Activated CD8-positive, alpha-beta memory T cell treated with anti-CD3 and anti-CD28 coated beads, Interleukin-2, amount 10 ng/mL, durations not matched to agents 7 days and 5 days (primary cell): ENCODE measurements around the gene PTH2R. TPM values are rescaled to one million over a fixed set of nuclear protein-coding genes. Genes with fewer than 3 reads are reported as not detected.
"Not testable (repeated sequence)": the region's sequence is repeated elsewhere in the genome, so short reads cannot be mapped to it uniquely, and the experiment has no call there.

Experiments used
- ATAC-seq: fragments of 150-1000 bp; cut with Tn5 transposase; one replicate; pipeline ENCODE4 v1.10.0; 2021; ENCODE audit warnings: moderate library complexity
- CTCF ChIA-PET: fragments of 350-600 bp; sonication (Branson Sonifier 250); formaldehyde crosslinking; loops from one replicate; lab custom pipeline; 2021; ENCODE audit warnings: antibody characterized with exemption; lab: Charles Lee
- DNase-seq: peaks from one replicate; pipeline ENCODE4 v3.0.0-alpha.2; 2020
- H3K27ac Mint-ChIP-seq: one replicate; pipeline ENCODE4 v1.8.0; 2021; ENCODE audit warnings: mild to moderate bottlenecking, mixed read lengths
- H3K27me3 Mint-ChIP-seq: one replicate; pipeline ENCODE4 v1.8.0; 2021; ENCODE audit warnings: mixed read lengths
- H3K36me3 Mint-ChIP-seq: one replicate; pipeline ENCODE4 v1.8.0; 2021; ENCODE audit warnings: mild to moderate bottlenecking, mixed read lengths
- H3K4me1 Mint-ChIP-seq: one replicate; pipeline ENCODE4 v1.8.0; 2021; ENCODE audit warnings: mixed read lengths
- H3K4me3 Mint-ChIP-seq: one replicate; pipeline ENCODE4 v1.8.0; 2021; ENCODE audit warnings: mild to moderate bottlenecking, moderate library complexity, mixed read lengths
- H3K9me3 Mint-ChIP-seq: one replicate; pipeline ENCODE4 v1.8.0; 2022; ENCODE audit warnings: low read depth, mixed read lengths
- total RNA-seq, 2 experiments: library from RNA; stranded (reverse); gene quantifications; one replicate each; pipeline ENCODE4 v1.2.3, GENCODE V29; 2021

The PTH2R gene
- total RNA-seq, 2 experiments from 2014 or later: 0.12 TPM; not detected in 1

DNA sequence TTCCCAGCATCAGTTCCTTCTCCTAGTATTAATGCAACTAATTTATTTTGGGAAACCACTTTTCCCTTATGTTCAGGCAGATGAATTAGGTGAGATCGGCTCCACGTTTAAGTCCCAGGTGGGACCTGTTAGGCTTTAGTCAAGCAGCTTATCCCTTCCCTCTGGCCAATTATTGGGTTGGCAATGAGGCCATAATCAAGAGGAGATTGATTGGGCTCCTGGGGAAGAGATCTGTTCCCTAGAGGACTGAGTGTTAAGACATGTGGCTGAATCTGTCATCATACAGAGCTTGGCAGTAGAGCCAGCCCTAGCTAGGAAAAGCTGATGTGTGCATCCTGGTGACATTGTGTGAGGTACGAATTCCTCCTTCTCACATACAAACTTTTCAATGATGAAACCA, 104.4 kb downstream of the PTH2R start:
- CTCF ChIA-PET: no interaction called here
- no peaks in the 10 kb centered on the region for H3K9me3 Mint-ChIP-seq
- H3K36me3 Mint-ChIP-seq: no peaks in the 10 kb centered on the region
- no peak overlapping the region for H3K4me3 Mint-ChIP-seq
- no peak overlapping the region for H3K27ac Mint-ChIP-seq
- no peaks in the 10 kb centered on the region for H3K27me3 Mint-ChIP-seq
- no peak for DNase-seq
- H3K4me1 Mint-ChIP-seq: no peaks in the 10 kb centered on the region
- ATAC-seq: no peak

DNA sequence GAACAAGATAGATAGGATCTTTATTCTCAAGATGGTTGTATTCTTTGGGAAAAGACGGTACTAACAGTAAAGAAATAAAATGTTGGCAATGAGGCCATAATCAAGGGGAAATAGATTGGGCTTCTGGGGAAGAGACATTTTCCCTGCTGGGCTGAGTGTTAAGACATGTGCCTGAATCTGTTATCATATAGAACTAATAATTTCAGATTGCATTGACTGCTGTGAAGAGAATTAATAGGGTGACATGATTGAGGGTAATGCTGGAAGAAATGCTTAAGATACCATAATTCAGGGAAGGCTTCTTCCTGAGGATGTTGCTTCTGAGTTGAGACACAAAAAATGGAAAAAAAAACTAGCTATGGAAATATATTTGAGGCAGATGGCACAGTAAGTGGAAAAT, 105.0 kb downstream of the PTH2R start:
- H3K27me3 Mint-ChIP-seq: no peaks in the 10 kb centered on the region
- H3K36me3 Mint-ChIP-seq: no peaks in the 10 kb centered on the region
- CTCF ChIA-PET: no interaction called here
- DNase-seq (no peak), ATAC-seq (no peak)
- H3K27ac Mint-ChIP-seq: no peak overlapping the region
- H3K4me1 Mint-ChIP-seq: no peaks in the 10 kb centered on the region
- H3K4me3 Mint-ChIP-seq: no peak overlapping the region
- H3K9me3 Mint-ChIP-seq: no peaks in the 10 kb centered on the region

DNA sequence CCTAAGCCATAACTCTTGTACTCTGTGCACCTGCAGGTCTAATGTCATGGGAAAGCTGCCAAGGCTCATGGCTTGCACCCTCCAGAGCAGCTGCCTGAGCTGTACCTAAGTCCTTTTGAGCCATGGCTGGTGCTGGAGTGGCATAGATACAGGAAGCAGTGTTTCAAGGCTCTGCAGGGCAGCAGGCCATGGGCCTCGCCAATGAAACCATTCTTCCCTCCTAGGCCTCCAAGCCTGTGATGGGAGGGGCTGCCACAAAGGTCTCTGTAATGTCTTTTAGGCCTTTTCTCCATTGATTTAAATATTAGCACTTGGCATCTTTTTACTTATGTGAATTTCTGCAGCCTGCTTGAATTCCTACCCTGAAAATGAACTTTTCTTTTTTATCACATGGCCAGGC, 108.5 kb downstream of the PTH2R start:
- no peaks in the 10 kb centered on the region for H3K27me3 Mint-ChIP-seq
- CTCF ChIA-PET: no interaction called here
- H3K36me3 Mint-ChIP-seq: no peaks in the 10 kb centered on the region
- H3K4me1 Mint-ChIP-seq: no peaks in the 10 kb centered on the region
- H3K4me3 Mint-ChIP-seq: no peak overlapping the region
- H3K9me3 Mint-ChIP-seq: no peaks in the 10 kb centered on the region
- ATAC-seq (no peak), DNase-seq (no peak)
- no peak overlapping the region for H3K27ac Mint-ChIP-seq

DNA sequence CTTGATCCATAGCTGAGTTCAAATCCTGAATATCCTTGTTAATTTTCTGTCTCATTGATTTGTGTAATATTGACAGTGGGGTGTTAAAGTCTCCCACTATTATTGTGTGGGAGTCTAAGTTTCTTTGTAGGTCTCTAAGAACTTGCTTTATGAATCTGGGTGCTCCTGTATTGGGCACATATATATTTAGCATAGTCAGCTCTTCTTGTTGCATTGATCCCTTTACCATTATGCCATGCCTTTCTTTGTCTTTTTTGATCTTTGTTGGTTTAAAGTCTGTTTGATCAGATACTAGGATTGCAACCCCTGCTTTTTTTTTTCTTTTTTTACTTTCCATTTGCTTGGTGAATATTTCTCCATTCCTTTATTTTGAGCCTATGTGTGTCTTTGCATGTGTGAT, 116.5 kb downstream of the PTH2R start:
- H3K4me3 Mint-ChIP-seq, H3K9me3 Mint-ChIP-seq, H3K36me3 Mint-ChIP-seq, ATAC-seq, H3K4me1 Mint-ChIP-seq, H3K27me3 Mint-ChIP-seq, CTCF ChIA-PET, H3K27ac Mint-ChIP-seq, DNase-seq: not testable (repeated sequence)

DNA sequence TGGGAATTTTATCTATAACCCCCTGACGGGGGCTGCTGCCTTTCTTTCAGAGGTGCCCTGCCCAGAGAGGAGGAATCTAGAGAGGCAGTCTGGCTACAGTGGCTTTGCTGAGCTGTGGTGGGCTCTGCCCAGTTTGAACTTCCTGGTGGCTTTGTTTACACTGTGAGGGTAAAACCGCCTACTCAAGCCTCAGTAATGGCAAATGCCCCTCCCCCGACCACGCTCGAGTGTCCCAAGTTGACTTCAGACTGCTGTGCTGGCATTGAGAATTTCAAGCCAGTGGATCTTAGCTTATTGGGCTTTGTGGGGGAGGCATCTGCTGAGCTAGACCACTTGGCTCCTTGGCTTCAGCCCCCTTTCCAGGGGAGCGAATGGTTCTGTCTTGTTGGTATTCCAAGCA, 118.6 kb downstream of the PTH2R start:
- H3K4me1 Mint-ChIP-seq, ATAC-seq, H3K4me3 Mint-ChIP-seq, H3K9me3 Mint-ChIP-seq, H3K36me3 Mint-ChIP-seq, CTCF ChIA-PET, H3K27ac Mint-ChIP-seq, H3K27me3 Mint-ChIP-seq, DNase-seq: not testable (repeated sequence)

DNA sequence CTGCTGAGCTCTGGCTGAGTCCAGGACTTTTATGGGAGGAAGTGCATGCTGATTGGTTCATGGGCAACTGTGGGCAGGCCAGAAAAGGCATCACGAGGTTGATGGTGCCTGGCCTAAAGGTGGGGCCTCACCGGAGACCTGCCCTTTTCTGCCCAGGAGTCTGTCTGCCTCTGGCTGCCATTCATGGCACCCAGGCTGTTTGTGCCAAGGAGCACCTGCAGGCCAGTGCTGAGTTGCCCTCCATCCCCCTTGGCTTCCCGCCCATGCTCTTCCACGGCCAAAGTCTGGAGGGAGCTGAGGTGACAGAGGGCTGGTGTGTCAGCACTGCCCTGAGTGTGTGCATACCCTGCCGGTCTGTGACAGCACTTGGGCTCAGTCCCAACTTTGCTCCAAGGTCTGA, 123.2 kb downstream of the PTH2R start:
- Mint-ChIP-seq H3K27me3 (no peaks in the 10 kb centered on the region), H3K4me3 (no peak overlapping the region), H3K9me3 (no peaks in the 10 kb centered on the region), H3K36me3 (no peaks in the 10 kb centered on the region), H3K4me1 (no peaks in the 10 kb centered on the region), H3K27ac (no peak overlapping the region)
- CTCF ChIA-PET: no interaction called here
- DNase-seq (no peak), ATAC-seq (no peak)

DNA sequence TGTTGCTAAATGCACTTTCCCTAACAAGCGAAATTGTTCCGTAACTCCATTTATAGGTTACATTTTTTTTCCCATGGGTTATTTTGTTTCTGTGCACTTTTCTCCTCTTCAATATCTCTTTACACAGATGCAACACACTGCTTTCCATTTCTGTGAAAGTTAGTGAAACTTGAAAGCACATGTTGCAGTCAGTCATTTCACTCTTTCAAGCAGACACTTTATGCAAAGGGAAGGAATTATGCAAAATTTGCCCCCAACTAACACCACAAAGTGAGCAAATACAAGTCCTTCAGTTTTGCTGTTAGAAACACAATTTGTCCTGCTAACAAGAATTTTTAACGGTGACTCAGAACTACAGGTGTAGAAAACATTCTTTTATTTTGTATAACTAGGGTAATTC, 124.8 kb downstream of the PTH2R start:
- Mint-ChIP-seq H3K27me3 (no peaks in the 10 kb centered on the region), H3K27ac (no peak overlapping the region), H3K4me3 (no peak overlapping the region), H3K36me3 (no peaks in the 10 kb centered on the region), H3K9me3 (no peaks in the 10 kb centered on the region), H3K4me1 (no peaks in the 10 kb centered on the region)
- no peak for ATAC-seq
- CTCF ChIA-PET: no interaction called here
- DNase-seq: no peak

DNA sequence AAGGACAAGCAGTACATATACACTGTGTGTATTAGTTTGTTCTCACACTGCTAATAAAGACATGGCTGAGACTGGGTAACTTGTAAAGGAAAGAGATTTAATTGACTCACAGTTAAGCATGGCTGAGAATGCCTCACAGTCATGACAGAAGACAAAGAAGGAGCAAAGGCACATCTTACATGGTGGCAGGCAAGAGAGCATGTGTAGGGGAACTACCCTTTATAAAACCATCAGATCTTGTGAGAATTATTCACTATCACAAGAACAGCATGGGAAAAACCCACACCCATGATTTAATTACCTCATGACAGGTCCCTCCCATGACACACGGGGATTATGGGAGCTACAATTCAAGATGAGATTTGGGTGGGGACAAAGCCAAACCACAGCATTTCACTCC, 129.0 kb downstream of the PTH2R start:
- H3K27me3 Mint-ChIP-seq, H3K4me1 Mint-ChIP-seq, ATAC-seq, DNase-seq, CTCF ChIA-PET, H3K9me3 Mint-ChIP-seq, H3K36me3 Mint-ChIP-seq, H3K27ac Mint-ChIP-seq, H3K4me3 Mint-ChIP-seq: not testable (repeated sequence)

DNA sequence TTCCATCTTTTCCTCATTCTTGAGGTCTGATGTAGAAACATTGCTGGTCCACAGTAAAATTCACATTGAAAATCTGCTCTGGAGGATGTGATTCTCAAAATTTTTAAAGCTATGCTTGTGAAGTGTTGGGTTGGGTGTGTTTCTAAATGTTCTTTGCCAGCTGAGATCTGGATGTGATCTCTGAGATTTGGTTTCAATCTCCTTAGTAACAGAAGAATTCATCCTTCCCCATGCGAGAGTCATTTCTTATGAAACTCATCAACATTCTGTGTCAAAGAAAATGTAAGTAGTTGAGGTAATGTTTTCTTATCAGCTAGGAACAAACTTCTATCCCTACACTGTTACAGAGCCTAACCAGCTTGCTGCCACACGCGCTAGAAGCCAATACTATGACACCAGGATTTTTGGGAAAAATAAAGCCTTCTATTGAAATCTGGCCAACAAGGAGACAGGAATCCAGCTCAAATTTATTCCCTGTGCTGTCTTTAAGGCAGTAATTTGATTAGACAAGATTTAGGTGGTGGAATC, 134.9 kb downstream of the PTH2R start:
- no peak overlapping the region for H3K27ac Mint-ChIP-seq
- ATAC-seq (no peak), DNase-seq (no peak)
- no peaks in the 10 kb centered on the region for H3K4me1 Mint-ChIP-seq
- peaks cover 2% of the 10 kb centered on the region for H3K9me3 Mint-ChIP-seq
- CTCF ChIA-PET: no interaction called here
- no peak overlapping the region for H3K4me3 Mint-ChIP-seq
- no peaks in the 10 kb centered on the region for H3K27me3 Mint-ChIP-seq
- H3K36me3 Mint-ChIP-seq: no peaks in the 10 kb centered on the region

DNA sequence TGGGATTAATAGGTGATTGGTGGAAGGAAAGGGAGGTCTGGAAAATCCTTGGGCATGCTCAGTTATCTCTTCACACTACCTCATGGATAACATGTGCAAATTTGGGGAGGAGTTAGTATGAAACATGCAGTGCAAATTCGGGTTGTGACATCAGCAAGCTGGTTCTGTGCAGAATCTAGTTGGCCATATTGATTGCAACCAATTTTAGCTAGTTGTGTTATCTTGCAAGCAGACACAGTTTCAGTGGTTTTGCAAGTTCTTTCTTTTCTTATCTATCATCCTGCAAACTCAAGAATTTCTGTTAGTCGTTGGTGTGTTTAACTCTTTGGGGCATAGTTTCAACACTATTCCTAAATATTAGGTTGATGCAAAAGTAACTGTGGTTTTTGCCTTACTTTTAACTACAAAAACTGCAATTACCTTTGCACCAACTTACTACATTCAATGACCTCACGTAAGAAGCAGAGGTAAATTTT, 135.4 kb downstream of the PTH2R start:
- no peak overlapping the region for H3K4me3 Mint-ChIP-seq
- no peaks in the 10 kb centered on the region for H3K27me3 Mint-ChIP-seq
- CTCF ChIA-PET: no interaction called here
- no peaks in the 10 kb centered on the region for H3K4me1 Mint-ChIP-seq
- H3K27ac Mint-ChIP-seq: no peak overlapping the region
- H3K9me3 Mint-ChIP-seq: peaks cover 2% of the 10 kb centered on the region
- ATAC-seq (no peak), DNase-seq (no peak)
- H3K36me3 Mint-ChIP-seq: no peaks in the 10 kb centered on the region

DNA sequence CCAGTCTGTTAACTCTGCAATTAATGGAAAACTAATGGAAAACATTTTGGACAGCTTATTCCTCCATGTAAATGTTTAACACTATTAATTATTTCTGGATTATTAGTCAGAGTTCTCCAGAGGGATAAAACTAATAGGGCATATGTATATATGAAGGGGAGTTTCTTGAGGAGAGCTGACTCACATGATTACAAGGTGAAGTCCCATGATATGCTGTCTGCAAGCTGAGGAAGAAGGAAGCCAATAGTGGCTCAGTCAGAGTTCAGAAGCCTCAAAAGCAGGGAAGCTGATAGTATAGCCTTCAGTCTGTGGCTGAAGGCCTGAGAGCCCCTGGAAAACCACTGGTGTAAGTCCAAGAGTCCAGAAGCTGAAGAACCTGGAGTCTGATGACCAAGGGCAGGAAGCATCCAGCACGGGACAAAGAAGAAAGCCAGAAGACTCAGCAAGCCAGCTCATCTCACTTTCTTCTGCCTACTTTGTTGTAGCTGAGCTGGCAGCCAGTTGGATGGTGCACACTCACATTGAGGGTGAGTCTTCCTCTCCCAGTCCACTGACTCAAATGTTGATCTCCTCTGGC, 136.0 kb downstream of the PTH2R start:
- DNase-seq: no peak
- Mint-ChIP-seq H3K9me3 (peaks cover 2% of the 10 kb centered on the region), H3K27ac (no peak overlapping the region), H3K27me3 (no peaks in the 10 kb centered on the region), H3K4me3 (no peak overlapping the region), H3K4me1 (no peaks in the 10 kb centered on the region), H3K36me3 (no peaks in the 10 kb centered on the region)
- no peak for ATAC-seq
- CTCF ChIA-PET: no interaction called here

Other genes with a start within 250 kb of the PTH2R start
- gene CRYGA, start 243.2 kb upstream of the PTH2R start, total RNA-seq: not detected
- gene C2orf80, start 216.8 kb upstream of the PTH2R start, total RNA-seq: not detected
- gene IDH1, start 151.7 kb upstream of the PTH2R start, total RNA-seq: 10 to 100 TPM; 39.7 to 45.6 TPM
- gene PIKFYVE, start 140.5 kb upstream of the PTH2R start, total RNA-seq: 10 to 100 TPM; 27.3 to 32.6 TPM